RWPE1 (cell line): ENCODE results near the gene SLC45A2.

Source experiments
- CTCF ChIA-PET: fragments of 350-600 bp; sonication (Branson Sonifier 250); formaldehyde crosslinking; extraction: SDS; loops from one replicate; lab custom pipeline; 2021; lab: Yijun Ruan, JAX
- POLR2A ChIA-PET: fragments of 400-600 bp; formaldehyde crosslinking; extraction: SDS; loops from one replicate; lab custom pipeline; 2020; ENCODE audit warnings: antibody characterized with exemption; ENCODE audit not compliant: low non-redundant PET; lab: Yijun Ruan, JAX
- DNase-seq: peaks from one replicate; pipeline ENCODE4 v3.0.0; 2012; ENCODE audit warnings: low spot score
- H3K27ac ChIP-seq: fragments of 450-650 bp; 2 replicates; pipeline ENCODE4 v1.5.1; 2017
- TF ChIP-seq, protein P1 (sequence below): fragments of 450-650 bp; conservative IDR thresholded peaks from 2 replicates; pipeline ENCODE4 v1.5.1; 2017; ENCODE audit warnings: low read depth, mild to moderate bottlenecking

The SLC45A2 gene

GRCh38 chr5:33980030-33980429 is 4.5 kb downstream of the SLC45A2 start:
- no peak for DNase-seq
- TF ChIP-seq, protein P1, sequence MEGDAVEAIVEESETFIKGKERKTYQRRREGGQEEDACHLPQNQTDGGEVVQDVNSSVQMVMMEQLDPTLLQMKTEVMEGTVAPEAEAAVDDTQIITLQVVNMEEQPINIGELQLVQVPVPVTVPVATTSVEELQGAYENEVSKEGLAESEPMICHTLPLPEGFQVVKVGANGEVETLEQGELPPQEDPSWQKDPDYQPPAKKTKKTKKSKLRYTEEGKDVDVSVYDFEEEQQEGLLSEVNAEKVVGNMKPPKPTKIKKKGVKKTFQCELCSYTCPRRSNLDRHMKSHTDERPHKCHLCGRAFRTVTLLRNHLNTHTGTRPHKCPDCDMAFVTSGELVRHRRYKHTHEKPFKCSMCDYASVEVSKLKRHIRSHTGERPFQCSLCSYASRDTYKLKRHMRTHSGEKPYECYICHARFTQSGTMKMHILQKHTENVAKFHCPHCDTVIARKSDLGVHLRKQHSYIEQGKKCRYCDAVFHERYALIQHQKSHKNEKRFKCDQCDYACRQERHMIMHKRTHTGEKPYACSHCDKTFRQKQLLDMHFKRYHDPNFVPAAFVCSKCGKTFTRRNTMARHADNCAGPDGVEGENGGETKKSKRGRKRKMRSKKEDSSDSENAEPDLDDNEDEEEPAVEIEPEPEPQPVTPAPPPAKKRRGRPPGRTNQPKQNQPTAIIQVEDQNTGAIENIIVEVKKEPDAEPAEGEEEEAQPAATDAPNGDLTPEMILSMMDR = no peak
- CTCF ChIA-PET = no interaction called here
- no peak overlapping the region for H3K27ac ChIP-seq
- POLR2A ChIA-PET = no interaction called here

- POLR2A ChIA-PET = no interaction called here
- TF ChIP-seq, protein P1 = no peak
- no peak for DNase-seq
- CTCF ChIA-PET = no interaction called here
- H3K27ac ChIP-seq = no peak overlapping the region
Observed at GRCh38 chr5:33978306-33978705, 6.2 kb downstream of the SLC45A2 start.

GRCh38 chr5:33976307-33976706 is 8.2 kb downstream of the SLC45A2 start:
- ChIA-PET CTCF (no interaction called here), POLR2A (no interaction called here)
- TF ChIP-seq, protein P1 = no peak
- no peak overlapping the region for H3K27ac ChIP-seq
- DNase-seq = no peak

- ChIA-PET CTCF (no interaction called here), POLR2A (no interaction called here)
- TF ChIP-seq, protein P1 = no peak
- H3K27ac ChIP-seq = no peak overlapping the region
- no peak for DNase-seq
Observed at GRCh38 chr5:33975852-33976251, 8.6 kb downstream of the SLC45A2 start.

DNA sequence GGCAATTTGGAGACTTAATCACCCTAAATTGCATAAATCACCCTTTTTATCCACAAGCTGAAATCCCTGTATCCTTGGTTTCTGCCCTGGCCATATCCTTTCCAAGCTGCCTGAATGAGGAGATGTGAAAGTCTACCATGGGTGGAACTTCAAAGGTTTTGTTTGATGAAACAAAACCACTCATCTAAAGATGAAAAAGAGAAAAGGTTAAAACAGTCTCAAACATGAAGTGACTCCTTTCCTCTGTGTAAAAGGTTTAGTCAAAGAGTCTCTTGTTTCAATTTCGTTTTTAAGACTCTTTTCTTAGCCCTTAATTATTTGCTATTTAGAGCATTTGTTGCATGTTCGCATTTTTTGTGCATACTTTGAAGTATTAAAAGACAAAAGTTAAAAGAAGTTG is 11.2 kb downstream of the SLC45A2 start:
- TF ChIP-seq, protein P1 = no peak
- ChIA-PET POLR2A (no interaction called here), CTCF (no interaction called here)
- no peak overlapping the region for H3K27ac ChIP-seq
- DNase-seq = no peak

GRCh38 chr5:33969572-33970452 is 14.7 kb downstream of the SLC45A2 start:
- no peak overlapping the region for H3K27ac ChIP-seq
- ChIA-PET POLR2A (no interaction called here), CTCF (interaction anchor here (0.6 to 1.5 kb wide), 5 partner anchors 10 to 534 kb away, joined by 3 to 5 read pairs (median 3); no protein-coding TSS in a partner anchor)
- TF ChIP-seq, protein P1 = peak; percentile 37
- DNase-seq = peak; percentile 34
